Suprapubic skin (tissue), 4 donors: ENCODE measurements around the gene TMEM214.

Experiments used
- CTCF ChIP-seq, 2 donors: fragments of 200-600 bp in 1 of 2; fragments of 450-650 bp in 1 of 2; sonication (generic) in 1 of 2; IDR thresholded peaks; one replicate each; pipeline ENCODE4 v1.5.1; 2016 to 2019; ENCODE audit warnings: antibody characterized with exemption in 2 of 2, mild to moderate bottlenecking in 1 of 2, moderate library complexity in 1 of 2
- POLR2A ChIP-seq, 2 donors: fragments of 450-650 bp; IDR thresholded peaks; one replicate each; pipeline ENCODE4 v1.6.1; 2017; ENCODE audit warnings: antibody characterized with exemption in 2 of 2, mild to moderate bottlenecking in 2 of 2, moderate library complexity in 2 of 2
- POLR2AphosphoS5 ChIP-seq, 3 donors: sonication (generic); formaldehyde crosslinking; IDR thresholded peaks; one replicate each; pipeline ENCODE4 v1.6.1; 2017; ENCODE audit warnings: antibody characterized with exemption in 3 of 3

- TF ChIP-seq CTCF (IDR thresholded peaks at IDR 0.05) (no peak), POLR2A (IDR thresholded peaks at IDR 0.05) (no peak), POLR2AphosphoS5 (IDR thresholded peaks at IDR 0.05) (no peak)
Measured at GRCh38 chr2:27038631-27039339, 6.0 kb downstream of the TMEM214 start.
